Activated naive CD8-positive, alpha-beta T cell treated with anti-CD3 and anti-CD28 coated beads, Interleukin-2, amount 10 ng/mL, durations not matched to agents 7 days and 5 days (primary cell): ENCODE measurements around the gene UROC1. TPM values are rescaled to one million over a fixed set of nuclear protein-coding genes. Genes with fewer than 3 reads are reported as not detected.

Experiments used
- ATAC-seq: fragments of 150-1000 bp; cut with Tn5 transposase; one replicate; pipeline ENCODE4 v1.10.0; 2021; ENCODE audit warnings: low read depth, moderate library complexity
- POLR2A ChIA-PET: fragments of 350-600 bp; sonication (Branson Sonifier 250); formaldehyde crosslinking; loops from one replicate; lab custom pipeline; 2021; ENCODE audit warnings: antibody characterized with exemption; lab: Charles Lee
- DNase-seq: peaks from one replicate; pipeline ENCODE4 v3.0.0; 2021
- H3K27ac Mint-ChIP-seq: one replicate; pipeline ENCODE4 v1.8.0; 2022; ENCODE audit warnings: mild to moderate bottlenecking, mixed read lengths
- H3K27me3 Mint-ChIP-seq: one replicate; pipeline ENCODE4 v1.8.0; 2022; ENCODE audit warnings: mild to moderate bottlenecking, moderate library complexity, mixed read lengths
- H3K36me3 Mint-ChIP-seq: one replicate; pipeline ENCODE4 v1.8.0; 2021; ENCODE audit warnings: mild to moderate bottlenecking, mixed read lengths
- H3K4me1 Mint-ChIP-seq: one replicate; pipeline ENCODE4 v1.8.0; 2021; ENCODE audit warnings: mixed read lengths
- H3K4me3 Mint-ChIP-seq: one replicate; pipeline ENCODE4 v1.8.0; 2022; ENCODE audit warnings: mild to moderate bottlenecking, moderate library complexity, mixed read lengths
- H3K9me3 Mint-ChIP-seq: one replicate; pipeline ENCODE4 v1.8.0; 2021; ENCODE audit warnings: mixed read lengths
- total RNA-seq, 2 experiments: library from RNA; stranded (reverse); gene quantifications; one replicate each; pipeline ENCODE4 v1.2.3, GENCODE V29; 2021

Gene UROC1
- total RNA-seq, 2 experiments from 2014 or later, result not detected

GRCh38 chr3:126497956-126498355, 19.6 kb downstream of the UROC1 start:
- no peaks in the 10 kb centered on the region for H3K36me3 Mint-ChIP-seq
- H3K4me3 Mint-ChIP-seq, result no peak overlapping the region
- no peak overlapping the region for H3K27ac Mint-ChIP-seq
- ATAC-seq (no peak), DNase-seq (no peak)
- no peaks in the 10 kb centered on the region for H3K9me3 Mint-ChIP-seq
- H3K27me3 Mint-ChIP-seq, result no peaks in the 10 kb centered on the region
- peaks cover 14% of the 10 kb centered on the region for H3K4me1 Mint-ChIP-seq
- POLR2A ChIA-PET, result no interaction called here

- POLR2A ChIA-PET, result interaction anchor here (1.0 kb wide), 1 partner anchor 15 kb away, joined by 3 read pairs; no protein-coding TSS in a partner anchor
- DNase-seq, result no peak
These were observed 20.4 kb downstream of the UROC1 start for GRCh38 chr3:126496894-126497850.

GRCh38 chr3:126495786-126496185, 21.8 kb downstream of the UROC1 start:
- POLR2A ChIA-PET, result no interaction called here
- Mint-ChIP-seq H3K36me3 (no peaks in the 10 kb centered on the region), H3K27me3 (no peaks in the 10 kb centered on the region), H3K4me3 (no peak overlapping the region), H3K4me1 (peaks cover 14% of the 10 kb centered on the region), H3K27ac (no peak overlapping the region), H3K9me3 (no peaks in the 10 kb centered on the region)
- DNase-seq (no peak), ATAC-seq (no peak)

More at GRCh38 chr3:126496894-126497850, 20.4 kb downstream of the UROC1 start:
- Mint-ChIP-seq H3K36me3 (no peaks in the 10 kb centered on the region), H3K4me3 (no peak overlapping the region), H3K9me3 (no peaks in the 10 kb centered on the region), H3K27ac (peak overlapping the region; percentile 83), H3K27me3 (no peaks in the 10 kb centered on the region), H3K4me1 (peaks cover 14% of the 10 kb centered on the region)
- ATAC-seq, result peak; percentile 34

GRCh38 chr3:126494970-126495230, 22.7 kb downstream of the UROC1 start:
- Mint-ChIP-seq H3K27ac (no peak overlapping the region), H3K4me3 (no peak overlapping the region), H3K4me1 (peaks cover 14% of the 10 kb centered on the region), H3K9me3 (no peaks in the 10 kb centered on the region), H3K36me3 (no peaks in the 10 kb centered on the region), H3K27me3 (no peaks in the 10 kb centered on the region)
- ATAC-seq (no peak), DNase-seq (no peak)
- POLR2A ChIA-PET, result no interaction called here

- Mint-ChIP-seq H3K9me3 (no peaks in the 10 kb centered on the region), H3K36me3 (no peaks in the 10 kb centered on the region), H3K27me3 (no peaks in the 10 kb centered on the region), H3K27ac (no peak overlapping the region), H3K4me3 (peak overlapping the region; percentile 15), H3K4me1 (peaks cover 14% of the 10 kb centered on the region)
- no peak for DNase-seq
- no peak for ATAC-seq
- POLR2A ChIA-PET, result no interaction called here
These were observed 23.2 kb downstream of the UROC1 start for GRCh38 chr3:126494204-126494969.

- H3K4me1 Mint-ChIP-seq, result peaks cover 12% of the 10 kb centered on the region
- H3K36me3 Mint-ChIP-seq, result no peaks in the 10 kb centered on the region
- no peaks in the 10 kb centered on the region for H3K9me3 Mint-ChIP-seq
- peak; percentile 48 for ATAC-seq
- DNase-seq, result no peak
- no peak overlapping the region for H3K4me3 Mint-ChIP-seq
- no peaks in the 10 kb centered on the region for H3K27me3 Mint-ChIP-seq
- POLR2A ChIA-PET, result no interaction called here
- no peak overlapping the region for H3K27ac Mint-ChIP-seq
These were observed 23.8 kb downstream of the UROC1 start for GRCh38 chr3:126493739-126494138.

- POLR2A ChIA-PET, result no interaction called here
- Mint-ChIP-seq H3K27me3 (no peaks in the 10 kb centered on the region), H3K4me1 (peaks cover 11% of the 10 kb centered on the region), H3K27ac (no peak overlapping the region), H3K4me3 (no peak overlapping the region), H3K9me3 (no peaks in the 10 kb centered on the region), H3K36me3 (no peaks in the 10 kb centered on the region)
- DNase-seq, result no peak
- ATAC-seq, result no peak
These were observed 24.5 kb downstream of the UROC1 start for GRCh38 chr3:126493051-126493450.

- no peaks in the 10 kb centered on the region for H3K27me3 Mint-ChIP-seq
- peaks cover 14% of the 10 kb centered on the region for H3K4me1 Mint-ChIP-seq
- no peak overlapping the region for H3K27ac Mint-ChIP-seq
- POLR2A ChIA-PET, result no interaction called here
- ATAC-seq (no peak), DNase-seq (no peak)
- H3K9me3 Mint-ChIP-seq, result no peaks in the 10 kb centered on the region
- H3K36me3 Mint-ChIP-seq, result no peaks in the 10 kb centered on the region
- no peak overlapping the region for H3K4me3 Mint-ChIP-seq
These were observed 26.2 kb downstream of the UROC1 start for GRCh38 chr3:126491221-126492013.

- H3K4me1 Mint-ChIP-seq, result peaks cover 16% of the 10 kb centered on the region
- no peak overlapping the region for H3K4me3 Mint-ChIP-seq
- POLR2A ChIA-PET, result no interaction called here
These were observed 27.0 kb downstream of the UROC1 start for GRCh38 chr3:126490619-126491018.

GRCh38 chr3:126488886-126489569, 28.5 kb downstream of the UROC1 start:
- H3K4me1 Mint-ChIP-seq, result peaks cover 12% of the 10 kb centered on the region
- H3K27ac Mint-ChIP-seq, result no peak overlapping the region
- no peak for DNase-seq
- no peaks in the 10 kb centered on the region for H3K27me3 Mint-ChIP-seq
- no peak overlapping the region for H3K4me3 Mint-ChIP-seq
- ATAC-seq, result no peak
- POLR2A ChIA-PET, result no interaction called here
- H3K9me3 Mint-ChIP-seq, result no peaks in the 10 kb centered on the region
- H3K36me3 Mint-ChIP-seq, result no peaks in the 10 kb centered on the region

More at GRCh38 chr3:126490619-126491018, 27.0 kb downstream of the UROC1 start:
- no peaks in the 10 kb centered on the region for H3K9me3 Mint-ChIP-seq
- H3K36me3 Mint-ChIP-seq, result no peaks in the 10 kb centered on the region
- H3K27ac Mint-ChIP-seq, result no peak overlapping the region
- no peaks in the 10 kb centered on the region for H3K27me3 Mint-ChIP-seq
- DNase-seq (no peak), ATAC-seq (no peak)

GRCh38 chr3:126488185-126488584, 29.4 kb downstream of the UROC1 start:
- Mint-ChIP-seq H3K4me1 (peaks cover 10% of the 10 kb centered on the region), H3K36me3 (no peaks in the 10 kb centered on the region), H3K9me3 (no peaks in the 10 kb centered on the region), H3K27me3 (no peaks in the 10 kb centered on the region), H3K4me3 (no peak overlapping the region), H3K27ac (no peak overlapping the region)
- DNase-seq, result no peak
- POLR2A ChIA-PET, result no interaction called here
- ATAC-seq, result no peak

- H3K4me1 Mint-ChIP-seq, result peaks cover 10% of the 10 kb centered on the region
- H3K27ac Mint-ChIP-seq, result peak overlapping the region; percentile 87
- H3K4me3 Mint-ChIP-seq, result peak overlapping the region; percentile 49
- no peaks in the 10 kb centered on the region for H3K9me3 Mint-ChIP-seq
- ATAC-seq (peak; percentile 83), DNase-seq (no peak)
- H3K27me3 Mint-ChIP-seq, result no peaks in the 10 kb centered on the region
- POLR2A ChIA-PET, result interaction anchor here (1.1 kb wide), 1 partner anchor 11 kb away, joined by 3 read pairs; the partner anchor contains the start of gene ZXDC
- H3K36me3 Mint-ChIP-seq, result no peaks in the 10 kb centered on the region
These were observed 30.3 kb downstream of the UROC1 start for GRCh38 chr3:126487151-126487771.
